Measurements from ENCODE around the gene FGF12.
A peak's percentile ranks its signal among the peaks of the same experiment; 100 is the strongest.
"Not testable (repeated sequence)": the region's sequence is repeated elsewhere in the genome, so short reads cannot be mapped to it uniquely, and the experiment has no call there.

FGF12 gene

DNA sequence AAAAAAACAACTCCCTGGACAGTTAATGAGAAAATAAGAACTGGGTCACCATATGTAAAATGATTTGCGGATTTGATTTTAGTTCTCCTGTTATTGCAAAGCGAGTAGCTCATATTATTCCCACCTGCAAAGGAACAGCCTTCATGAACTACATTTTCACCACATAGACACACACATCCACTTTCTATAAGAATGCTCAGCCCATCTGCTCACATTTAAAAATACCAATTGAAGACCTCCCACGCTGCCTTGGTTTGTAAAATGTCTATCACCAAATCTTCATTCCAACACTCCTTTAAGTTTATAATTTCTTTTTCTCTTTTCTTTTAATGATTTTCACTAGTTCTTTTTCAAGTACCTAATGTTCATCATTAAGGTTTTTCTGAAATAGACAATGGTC is 148.6 kb downstream of the FGF12 start:
- DNase-seq (ENCODE audit: low read depth in 2 of 2), result no peak

DNA sequence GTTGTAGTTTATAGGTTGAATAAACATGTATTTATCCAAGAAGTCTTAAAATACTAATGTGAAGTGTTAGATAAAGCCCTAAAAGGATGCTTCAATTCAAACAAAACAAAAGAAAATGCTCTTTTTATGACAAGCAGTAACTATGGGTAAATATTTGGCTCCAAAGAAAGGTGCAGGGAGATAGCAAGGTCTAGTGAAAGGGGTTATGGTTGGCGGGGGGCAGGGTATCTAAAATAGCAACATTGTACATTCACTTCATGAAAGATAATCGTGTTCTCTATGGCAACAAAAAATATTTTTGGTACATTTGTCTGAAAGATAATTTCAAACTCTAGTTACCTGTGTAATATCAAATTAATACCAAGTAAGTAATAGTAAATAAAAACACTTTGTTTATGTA is 149.5 kb downstream of the FGF12 start:
- DNase-seq (ENCODE audit: low read depth in 2 of 2), result no peak

DNA sequence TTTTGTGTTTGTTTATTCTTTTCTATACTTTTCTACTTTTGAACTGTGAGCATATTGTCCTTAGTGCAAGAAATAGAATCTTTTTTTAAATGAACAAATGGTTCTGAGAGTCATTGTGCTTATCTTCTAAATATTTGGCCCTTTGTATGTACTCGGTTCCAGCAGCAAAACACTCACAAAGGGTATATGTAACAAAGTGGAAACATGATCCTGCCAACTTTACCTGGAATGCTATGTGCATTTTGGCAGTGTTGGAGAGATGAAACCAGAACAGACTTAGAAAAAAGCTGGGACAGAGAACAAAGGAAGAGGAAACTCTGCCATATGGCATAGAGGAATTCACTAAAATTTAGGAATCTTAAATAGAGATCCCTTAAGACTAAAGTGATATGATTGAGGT is 150.1 kb downstream of the FGF12 start:
- no peak for DNase-seq (ENCODE audit: low read depth in 2 of 2)

DNA sequence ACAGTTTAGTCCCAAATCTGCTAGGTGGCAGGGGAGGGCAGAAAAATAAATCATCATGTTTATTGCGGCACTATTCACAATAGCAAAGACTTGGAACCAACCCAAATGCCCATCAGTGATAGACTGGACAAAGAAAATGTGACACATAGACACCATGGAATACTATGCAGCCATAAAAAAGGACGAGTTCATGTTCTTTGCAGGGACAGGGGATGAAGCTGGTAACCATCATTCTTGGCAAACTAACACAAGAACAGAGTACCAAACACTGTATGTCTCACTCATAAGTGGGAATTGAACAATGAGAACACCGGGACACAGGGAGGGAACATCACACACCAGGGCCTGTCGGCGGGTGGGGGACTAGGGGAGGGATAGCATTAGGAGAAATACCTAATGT is 150.6 kb downstream of the FGF12 start:
- DNase-seq (ENCODE audit: low read depth in 2 of 2), result not testable (repeated sequence)

DNA sequence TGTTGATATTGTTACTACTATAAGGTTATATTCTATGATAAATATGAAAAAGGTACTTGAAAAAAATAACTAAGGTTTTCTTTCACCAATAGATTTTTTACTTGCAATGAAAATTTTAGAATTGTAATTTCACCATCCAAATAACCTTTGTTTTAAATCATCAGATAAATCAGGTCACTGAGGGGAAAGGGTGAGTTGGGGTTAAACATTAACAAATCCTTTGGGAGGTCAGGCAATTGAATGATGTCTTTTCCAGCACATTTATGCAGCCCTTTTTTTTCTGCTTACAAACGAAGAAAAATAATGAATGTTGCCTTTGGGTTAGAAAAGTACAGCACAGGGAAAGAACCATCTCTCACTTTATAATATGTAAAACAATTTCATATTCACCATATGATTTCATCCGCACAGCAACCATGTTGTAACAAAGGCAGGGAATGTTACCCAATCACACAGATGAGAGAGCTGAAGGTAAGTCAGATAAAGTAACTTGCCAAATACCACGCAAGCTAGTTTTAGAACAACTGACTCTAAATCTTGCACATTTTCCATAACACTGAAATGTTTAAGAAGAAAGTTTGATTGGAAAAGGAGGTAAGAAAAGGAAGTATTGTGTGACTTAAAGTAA is 151.3 kb downstream of the FGF12 start:
- no peak for DNase-seq (ENCODE audit: low read depth in 2 of 2)

DNA sequence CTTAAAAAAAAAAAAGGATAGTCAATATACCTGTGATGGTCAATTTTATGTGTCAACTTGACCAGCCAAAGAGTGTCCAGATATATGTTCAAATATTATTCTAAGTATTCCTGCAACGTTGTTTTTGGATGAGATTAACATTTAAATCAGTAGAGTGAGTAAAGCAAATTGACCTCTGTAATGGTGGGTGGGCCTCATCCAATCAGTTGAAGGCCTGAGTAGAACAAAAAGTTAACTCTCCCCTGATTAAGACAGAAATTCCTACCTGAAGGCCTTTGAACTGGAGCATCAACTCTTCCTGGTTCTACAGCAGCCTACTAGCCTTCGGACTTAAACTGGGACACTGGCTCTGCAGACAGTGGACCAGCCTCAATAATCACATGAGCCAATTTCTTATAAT is 154.1 kb downstream of the FGF12 start:
- DNase-seq (ENCODE audit: low read depth in 2 of 2), result no peak

GRCh38 chr3:192570821-192571791 is 156.2 kb downstream of the FGF12 start:
- DNase-seq (ENCODE audit: low read depth in 2 of 2), result no peak

GRCh38 chr3:192570315-192570714 is 157.0 kb downstream of the FGF12 start:
- DNase-seq (ENCODE audit: low read depth in 2 of 2), result no peak

- peak; percentile 52 to 58 for DNase-seq (ENCODE audit: low read depth in 2 of 2)
Observed at GRCh38 chr3:192566706-192567290, 160.5 kb downstream of the FGF12 start.

- no peak for DNase-seq (ENCODE audit: low read depth in 2 of 2)
Observed at GRCh38 chr3:192564611-192565010, 162.7 kb downstream of the FGF12 start.

- DNase-seq (ENCODE audit: low read depth in 2 of 2), result no peak
Observed at GRCh38 chr3:192563417-192563816, 163.9 kb downstream of the FGF12 start.

DNA sequence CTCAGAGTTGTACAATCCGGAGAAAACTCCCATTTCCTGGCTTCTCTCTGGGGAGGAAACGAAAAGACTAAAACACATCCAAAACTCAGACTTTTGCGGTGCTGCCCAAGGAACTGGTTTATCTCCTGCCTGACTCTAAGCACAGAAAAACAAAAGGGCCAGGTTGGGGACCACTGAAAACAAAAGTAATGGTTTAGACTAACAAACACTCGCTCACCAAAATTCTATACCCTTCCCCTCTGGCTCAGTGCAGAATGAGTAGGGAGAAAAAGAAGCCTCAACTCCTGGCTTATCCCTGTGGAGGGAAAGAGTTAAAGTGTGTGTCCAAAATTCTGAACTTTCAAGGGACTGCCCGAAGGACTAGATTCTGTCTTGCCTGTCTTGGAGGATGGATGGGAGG is 173.6 kb downstream of the FGF12 start:
- no peak for DNase-seq (ENCODE audit: low read depth in 2 of 2)

DNA sequence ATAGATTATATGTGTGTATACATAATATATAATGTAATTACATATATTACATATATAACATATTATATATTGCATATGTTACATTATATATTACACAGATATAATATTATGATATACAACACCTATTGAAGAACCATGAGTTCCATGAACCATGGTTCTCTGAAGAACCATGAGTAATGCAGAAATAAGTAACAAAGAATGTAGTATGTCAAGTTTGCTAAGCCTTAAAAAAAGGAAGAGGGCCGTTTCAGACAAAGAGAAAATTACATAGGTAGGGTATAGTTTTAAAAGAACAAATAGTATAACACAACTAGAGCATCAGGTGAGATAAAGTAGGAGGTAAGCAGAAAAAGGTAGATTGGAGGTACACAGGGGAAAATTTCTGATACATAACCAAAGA is 177.0 kb downstream of the FGF12 start:
- no peak for DNase-seq (ENCODE audit: low read depth in 2 of 2)

- no peak for DNase-seq (ENCODE audit: low read depth in 2 of 2)
Observed at GRCh38 chr3:192545333-192545732, 182.0 kb downstream of the FGF12 start.

DNA sequence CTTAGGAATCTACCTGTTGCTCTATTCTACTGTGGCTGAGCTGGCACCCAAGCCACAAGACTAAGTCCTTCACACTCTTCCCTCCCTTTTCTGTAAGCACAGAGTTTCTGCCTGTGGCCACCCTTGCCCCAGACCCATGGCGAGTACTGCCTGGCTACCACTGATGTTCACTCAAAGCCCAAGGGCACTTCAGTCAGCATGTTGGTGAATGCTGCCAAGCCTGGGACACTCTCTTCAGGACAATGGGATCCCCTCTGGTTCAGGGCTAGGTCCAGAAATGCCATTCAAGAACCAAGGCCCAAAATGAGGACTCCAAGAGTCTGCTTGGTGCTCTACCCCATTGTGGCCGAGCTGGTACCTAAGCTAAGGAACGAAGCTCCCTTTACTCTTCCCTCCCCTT is 184.2 kb downstream of the FGF12 start:
- no peak for DNase-seq (ENCODE audit: low read depth in 2 of 2)

GRCh38 chr3:192516820-192517219 is 210.5 kb downstream of the FGF12 start:
- DNase-seq (ENCODE audit: low read depth in 2 of 2), result no peak

- no peak for DNase-seq (ENCODE audit: low read depth in 2 of 2)
Observed at GRCh38 chr3:192515664-192516045, 211.7 kb downstream of the FGF12 start.

- DNase-seq (ENCODE audit: low read depth in 2 of 2), result peak in 1 of 2 donors; percentile 7
Observed at GRCh38 chr3:192514754-192515663, 212.3 kb downstream of the FGF12 start.

- no peak for DNase-seq (ENCODE audit: low read depth in 2 of 2)
Observed at GRCh38 chr3:192514081-192514753, 213.1 kb downstream of the FGF12 start.

DNA sequence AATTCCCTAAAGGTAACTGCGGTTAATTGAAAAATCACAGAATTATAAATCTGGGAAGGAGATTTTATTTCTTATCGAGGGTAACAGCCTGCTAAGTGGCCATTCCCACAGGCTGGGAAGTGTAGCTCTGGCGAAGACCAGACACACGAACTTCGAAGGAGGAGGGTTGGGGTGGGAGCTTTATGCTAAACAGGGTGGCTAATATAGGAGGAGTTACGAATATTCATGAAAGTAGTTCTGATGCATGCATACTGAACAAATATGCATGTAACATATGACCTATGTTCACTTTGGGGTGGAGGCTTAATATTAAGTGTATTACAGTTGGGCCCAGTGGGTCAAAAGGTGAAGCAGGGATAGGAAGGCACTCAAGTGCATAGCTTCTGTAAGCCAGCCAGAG is 221.6 kb downstream of the FGF12 start:
- no peak for DNase-seq (ENCODE audit: low read depth in 2 of 2)

DNA sequence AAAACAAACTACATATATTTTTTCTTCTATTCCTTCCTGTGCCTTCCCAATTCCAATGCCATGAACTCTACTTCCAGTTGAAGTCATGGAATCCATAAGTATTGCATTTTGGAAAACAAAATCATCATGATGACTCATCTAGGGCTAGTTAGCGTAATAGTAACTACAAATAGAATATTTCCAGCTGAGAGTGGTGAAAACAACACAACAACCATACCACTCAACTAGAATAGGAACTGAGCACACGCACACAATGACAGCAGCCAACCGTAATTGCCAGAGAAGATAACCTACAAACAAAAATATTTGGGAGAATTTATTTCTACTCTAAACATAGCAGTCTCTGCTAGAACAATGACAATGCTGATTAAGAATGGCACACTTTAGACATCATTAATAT is 225.9 kb downstream of the FGF12 start:
- DNase-seq (ENCODE audit: low read depth in 2 of 2), result no peak

Data from stimulated activated CD4-positive, alpha-beta T cell treated with anti-CD3 and anti-CD28 coated beads, Interleukin-4, amount 100 ng/mL, for 48 hours (primary cell).